Fibroblast of skin of left quadriceps (primary cell): ENCODE data around the gene TMEM203.

Experiments used
- DNase-seq, 2 experiments: peaks; one replicate each; pipeline ENCODE4 v3.0.0-alpha.2; 2013; ENCODE audit warnings: low read depth in 2 of 2

Gene TMEM203

GRCh38 chr9:137181680-137182079, 23.8 kb downstream of the TMEM203 start:
- DNase-seq: no peak

DNA sequence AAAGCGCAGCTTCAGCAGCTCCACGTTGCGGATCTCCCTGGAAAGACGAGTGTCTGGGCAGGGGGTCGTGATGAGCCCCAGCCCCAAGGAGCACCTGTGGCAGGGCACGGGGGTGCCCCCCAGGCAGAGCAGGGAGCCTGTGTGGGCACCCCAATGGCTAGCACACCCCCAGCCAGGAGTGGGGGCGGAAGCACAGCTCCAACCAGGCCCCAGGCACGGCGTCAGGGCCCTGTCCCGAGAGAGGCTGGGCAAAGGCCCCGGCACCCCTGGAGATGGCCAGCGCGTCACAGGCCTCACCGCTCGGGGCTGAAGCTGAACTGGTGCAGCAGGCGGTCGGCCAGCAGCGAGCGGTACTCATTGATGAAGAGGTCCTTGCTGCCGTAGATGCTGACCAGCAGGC, 25.0 kb downstream of the TMEM203 start:
- DNase-seq: no peak

DNA sequence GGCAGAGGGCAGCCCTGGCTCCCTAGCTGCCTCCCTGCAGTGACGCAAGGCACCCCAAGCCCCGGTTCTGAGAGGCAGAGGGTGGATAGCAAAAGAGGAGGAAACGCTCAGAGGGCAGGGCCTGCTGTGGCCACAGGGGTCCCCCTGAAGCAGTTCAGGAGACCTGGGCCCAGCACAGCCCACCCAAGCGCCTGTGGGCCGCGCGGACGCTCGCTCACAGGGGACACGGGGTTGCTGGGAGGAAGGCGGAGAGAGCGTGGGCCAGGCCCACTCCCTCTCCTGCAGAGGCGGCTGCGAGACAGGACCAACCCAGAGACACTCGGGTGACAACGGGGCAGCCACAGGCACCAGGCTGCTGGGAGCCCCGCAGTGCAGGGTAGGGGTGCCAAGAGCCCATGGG, 25.7 kb downstream of the TMEM203 start:
- no peak for DNase-seq

- DNase-seq: no peak
Observed at GRCh38 chr9:137178939-137179630, 26.4 kb downstream of the TMEM203 start.

- no peak for DNase-seq
Observed at GRCh38 chr9:137178201-137178938, 27.1 kb downstream of the TMEM203 start.

GRCh38 chr9:137176302-137177182, 28.9 kb downstream of the TMEM203 start:
- no peak for DNase-seq

DNA sequence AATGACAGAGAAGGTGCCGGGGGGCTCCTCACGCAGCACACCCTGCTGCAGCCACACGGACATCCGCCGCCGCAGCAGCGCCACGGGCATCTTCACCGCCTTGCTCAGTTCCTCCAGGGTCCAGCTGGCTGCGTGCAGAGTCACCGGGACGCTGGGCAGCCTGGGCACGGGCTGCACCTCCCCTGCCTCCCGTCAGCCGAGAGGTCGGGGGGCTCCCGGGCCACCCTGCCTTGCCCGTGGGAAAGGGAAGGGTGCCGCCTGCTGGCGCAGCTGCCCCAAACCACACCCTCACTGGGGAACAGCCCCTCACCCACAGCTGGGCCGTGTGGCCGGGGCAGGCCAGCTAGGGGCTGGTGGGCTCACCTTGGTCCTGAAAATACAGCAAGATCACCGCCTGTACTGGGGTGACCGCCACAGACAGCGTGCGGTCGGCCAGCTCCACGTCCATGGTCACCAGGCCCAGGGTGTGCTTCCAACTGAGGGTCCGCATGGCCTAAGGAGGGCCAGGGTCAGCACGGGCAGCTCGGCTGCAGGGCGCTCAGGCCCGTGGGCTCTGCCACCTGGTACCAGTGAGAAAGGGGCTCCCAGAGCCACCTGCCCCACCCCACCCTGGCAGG, 30.0 kb downstream of the TMEM203 start:
- no peak for DNase-seq

DNA sequence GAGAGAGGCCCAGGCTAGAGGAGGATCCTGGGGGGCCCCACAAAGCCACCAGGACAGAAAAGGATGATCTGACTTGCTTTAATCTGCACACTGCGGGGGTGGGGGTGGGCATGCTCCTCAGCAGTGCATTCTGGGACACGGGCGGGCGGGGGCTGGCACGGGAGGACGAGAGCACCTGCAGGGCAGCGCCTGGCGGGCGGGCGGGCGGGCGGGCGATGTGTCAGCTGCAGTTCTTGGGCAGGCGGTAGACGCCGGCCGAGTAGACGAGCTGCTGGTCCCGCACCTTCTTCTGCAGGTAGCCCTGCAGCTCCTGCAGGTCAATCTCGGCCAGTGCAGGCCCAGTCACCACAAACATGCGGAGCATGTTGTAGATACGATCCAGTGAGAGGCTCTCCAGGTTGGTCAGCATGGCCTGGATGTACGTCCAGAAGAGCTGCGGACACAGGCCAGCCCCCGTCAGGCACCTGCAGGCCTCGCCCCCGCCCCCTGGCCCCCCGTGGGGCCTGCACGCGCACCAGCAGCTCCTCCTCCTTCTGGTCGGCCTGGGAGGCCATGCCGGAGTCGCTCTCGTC, 30.6 kb downstream of the TMEM203 start:
- no peak for DNase-seq

- DNase-seq: no peak
Observed at GRCh38 chr9:137173796-137174664, 31.4 kb downstream of the TMEM203 start.

- no peak for DNase-seq
Observed at GRCh38 chr9:137172901-137173795, 32.3 kb downstream of the TMEM203 start.

DNA sequence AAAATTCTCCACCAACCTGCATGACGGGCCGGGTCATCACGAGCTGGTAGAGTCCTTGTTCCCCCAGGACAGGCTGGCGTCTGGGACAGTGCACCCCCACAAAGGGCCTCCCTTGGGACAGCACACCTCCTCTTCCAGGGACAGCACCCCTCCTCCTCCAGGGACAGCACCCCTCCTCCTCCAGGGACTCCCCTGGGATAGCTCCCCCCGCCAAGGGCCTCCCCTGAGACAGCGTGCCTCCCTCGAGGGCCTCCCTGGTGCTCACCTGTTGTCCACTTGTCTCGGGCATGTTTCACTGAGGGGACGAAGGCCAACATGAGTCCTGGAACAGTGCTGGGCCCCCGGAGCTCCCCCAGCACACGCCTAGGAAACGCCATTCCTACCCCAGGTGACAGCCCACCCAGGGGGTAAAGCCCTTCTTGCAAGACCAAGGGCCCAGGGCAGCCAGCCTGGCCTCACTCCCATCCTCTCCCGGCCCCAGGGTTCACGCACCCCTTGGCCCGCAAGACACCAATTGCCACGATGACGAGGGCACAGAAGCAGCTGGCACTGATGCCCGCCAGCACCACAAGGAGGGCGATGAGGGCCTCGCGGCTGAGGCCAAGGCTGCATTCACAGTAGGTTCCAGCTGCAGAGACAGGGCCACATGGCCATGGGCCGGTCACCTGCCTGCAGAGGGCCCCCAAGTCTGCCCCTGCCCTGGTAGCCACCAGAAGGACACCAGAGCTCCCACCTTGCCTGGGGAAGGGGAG, 34.1 kb downstream of the TMEM203 start:
- DNase-seq: no peak

DNA sequence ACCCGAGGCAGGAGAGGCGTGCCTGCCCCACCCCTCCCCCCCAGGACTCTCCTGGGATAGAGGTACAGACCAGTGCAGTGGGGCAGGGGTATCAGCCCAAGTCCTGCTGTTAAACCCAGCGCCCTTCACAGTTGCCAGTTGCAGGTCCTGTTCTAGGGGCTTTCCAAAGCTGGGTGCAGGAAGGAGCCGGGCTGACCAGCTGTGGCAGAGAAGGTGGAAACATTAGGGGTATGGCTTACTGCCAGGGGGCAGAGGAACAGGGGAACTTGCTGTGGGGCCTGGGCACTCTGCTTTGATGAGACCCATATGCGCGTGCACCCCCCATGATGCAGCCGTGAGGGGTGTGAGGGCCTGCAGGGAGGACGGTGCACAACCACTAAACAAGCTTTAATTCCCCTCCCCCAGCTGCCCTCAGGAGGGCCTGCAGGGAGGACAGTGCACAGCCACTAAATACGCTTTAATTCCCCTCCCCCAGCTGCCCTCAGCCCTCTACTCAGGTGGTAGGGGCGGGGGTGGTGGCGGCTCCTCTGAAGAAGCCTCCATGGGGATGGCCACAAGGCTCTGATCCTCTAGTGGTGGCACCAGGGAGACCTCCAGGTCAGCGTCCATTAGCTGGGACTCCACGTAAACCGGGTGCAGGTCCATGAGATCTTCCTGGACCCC, 34.8 kb downstream of the TMEM203 start:
- DNase-seq: no peak

DNA sequence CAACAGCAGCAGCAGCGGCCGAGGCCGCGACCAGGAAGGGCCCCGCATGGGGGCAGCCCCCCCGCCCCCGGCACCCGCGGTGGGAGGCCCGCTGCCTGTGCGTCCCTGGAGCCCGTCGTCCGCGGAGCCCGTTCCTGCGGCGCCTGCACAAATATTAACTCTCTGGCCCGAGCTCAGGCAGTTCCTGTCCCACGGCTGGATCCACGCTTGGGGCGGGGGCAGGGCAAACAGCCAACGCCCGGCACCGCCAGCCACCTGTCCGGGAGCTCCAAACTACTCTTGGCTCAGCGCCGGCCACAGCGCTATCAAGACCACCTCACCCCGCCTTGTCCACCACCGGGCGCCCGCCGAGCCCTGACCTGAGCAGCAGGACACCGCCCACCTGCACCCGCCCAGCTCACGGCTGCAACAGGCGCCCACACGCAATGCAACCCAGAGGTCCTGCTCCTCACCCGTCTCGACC, 35.5 kb downstream of the TMEM203 start, which contains the start of gene LRRC26:
TSS of gene LRRC26 (minus strand) at position 156 of the 463 bp plus-strand sequence. CDS start at position 48, 108 bp downstream.
- DNase-seq: no peak

GRCh38 chr9:137168904-137169856, 36.3 kb downstream of the TMEM203 start:
- no peak for DNase-seq

DNA sequence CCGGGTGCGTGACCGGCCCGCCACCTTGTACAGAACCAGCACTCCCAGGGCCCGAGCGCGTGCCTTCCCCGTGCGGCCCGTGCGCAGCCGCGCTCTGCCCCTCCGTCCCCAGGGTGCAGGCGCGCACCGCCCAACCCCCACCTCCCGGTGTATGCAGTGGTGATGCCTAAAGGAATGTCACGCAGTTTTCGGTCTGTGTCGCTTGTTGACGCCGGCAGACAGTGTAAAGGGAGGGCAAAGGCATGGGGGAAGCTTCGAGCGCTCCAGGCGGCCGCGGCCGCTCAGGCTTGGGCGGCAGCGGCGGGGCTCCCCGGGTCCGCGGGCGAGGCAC, 36.9 kb downstream of the TMEM203 start:
- DNase-seq: no peak

DNA sequence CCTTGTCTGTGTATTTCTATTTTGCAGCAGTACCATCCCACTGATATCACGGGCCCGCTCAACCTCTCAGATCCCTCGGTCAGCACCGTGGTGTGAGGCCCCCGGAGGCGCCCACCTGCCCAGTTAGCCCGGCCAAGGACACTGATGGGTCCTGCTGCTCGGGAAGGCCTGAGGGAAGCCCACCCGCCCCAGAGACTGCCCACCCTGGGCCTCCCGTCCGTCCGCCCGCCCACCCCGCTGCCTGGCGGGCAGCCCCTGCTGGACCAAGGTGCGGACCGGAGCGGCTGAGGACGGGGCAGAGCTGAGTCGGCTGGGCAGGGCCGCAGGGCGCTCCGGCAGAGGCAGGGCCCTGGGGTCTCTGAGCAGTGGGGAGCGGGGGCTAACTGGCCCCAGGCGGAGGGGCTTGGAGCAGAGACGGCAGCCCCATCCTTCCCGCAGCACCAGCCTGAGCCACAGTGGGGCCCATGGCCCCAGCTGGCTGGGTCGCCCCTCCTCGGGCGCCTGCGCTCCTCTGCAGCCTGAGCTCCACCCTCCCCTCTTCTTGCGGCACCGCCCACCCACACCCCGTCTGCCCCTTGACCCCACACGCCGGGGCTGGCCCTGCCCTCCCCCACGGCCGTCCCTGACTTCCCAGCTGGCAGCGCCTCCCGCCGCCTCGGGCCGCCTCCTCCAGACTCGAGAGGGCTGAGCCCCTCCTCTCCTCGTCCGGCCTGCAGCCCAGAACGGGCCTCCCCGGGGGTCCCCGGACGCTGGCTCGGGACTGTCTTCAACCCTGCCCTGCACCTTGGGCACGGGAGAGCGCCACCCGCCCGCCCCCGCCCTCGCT, 37.5 kb downstream of the TMEM203 start:
- DNase-seq: no peak
